Pancreas (tissue), 10 donors: Measurements from ENCODE around the gene LRRC14B. TPM values are rescaled to one million over a fixed set of nuclear protein-coding genes. Genes with fewer than 3 reads are reported as not detected.
"Not testable (repeated sequence)": the region's sequence is repeated elsewhere in the genome, so short reads cannot be mapped to it uniquely, and the experiment has no call there.

Experiments used
- ATAC-seq, 4 donors: fragments of 200-7000 bp; cut with Tn5 transposase; one replicate each; pipeline versions ENCODE4 v1.8.0 to v1.9.1; 2020; ENCODE audit warnings: mild to moderate bottlenecking in 4 of 4, moderate library complexity in 4 of 4
- DNase-seq, 6 donors: peaks; one replicate each; pipeline ENCODE4 v3.0.0-alpha.2; 2020
- FAIRE-seq: peaks from 2 replicates; lab custom pipeline; 2012; peaks lifted over from hg19 to GRCh38; lab: Jason Lieb, UNC
- H3K27ac ChIP-seq, 4 donors: fragments of 200-600 bp; sonication (generic); 1 replicate in 3 of 4; 2 replicates in 1 of 4; pipeline versions ENCODE4 v1.5.0 to v1.8.0; 2020
- H3K27me3 ChIP-seq, 4 donors: fragments of 200-600 bp; one replicate each; pipeline ENCODE4 v1.8.0; 2021
- H3K36me3 ChIP-seq, 3 donors: fragments of 200-600 bp; sonication (generic) in 1 of 3; one replicate each; pipeline versions ENCODE4 v1.5.0 to v1.8.0; 2020 to 2021
- H3K4me1 ChIP-seq, 3 donors: fragments of 200-600 bp; one replicate each; pipeline ENCODE4 v1.8.0; 2021
- H3K4me3 ChIP-seq, 4 donors: fragments of 200-600 bp; sonication (generic) in 2 of 4; one replicate each; pipeline versions ENCODE4 v1.5.0 to v1.8.0; 2020 to 2021
- H3K9me3 ChIP-seq, 4 donors: fragments of 200-600 bp; one replicate each; pipeline ENCODE4 v1.8.0; 2021
- CTCF ChIP-seq, 4 donors: fragments of 200-600 bp; sonication (generic) in 3 of 4; IDR thresholded peaks; one replicate each; pipeline versions ENCODE4 v1.5.0 to v1.8.0; 2021; ENCODE audit warnings: antibody characterized with exemption in 4 of 4
- WGBS, 2 donors: extraction: QIAGEN DNeasy Blood & Tissue Kit; methylation state at CpG; one replicate each; pipeline ENCODE4 v1.1.7; 2013; 5-methylcytosine and 5-hydroxymethylcytosine counted together
- intact Hi-C, 3 donors: fragments of 100-400 bp; cut with DNase I; formaldehyde crosslinking; loops; one replicate each; pipeline versions ENCODE4 v1.11.1 to v1.14.2; 2022
- polyA plus RNA-seq, 2 donors: library from polyadenylated mRNA; stranded (reverse); fragments of 200-250 nt; gene quantifications; one replicate each; pipeline ENCODE4 v1.2.3, GENCODE V29; 2013
- total RNA-seq, 6 donors: library from RNA; stranded (reverse); fragmentation: NEBNext Ultra II Directional in 4 of 6; extraction: Animal tissue kit (Norgen Biotek cat#: 25700) in 4 of 6; gene quantifications; one replicate each; pipeline versions ENCODE4 v1.2.1 to v1.2.4, GENCODE V29; 2021 to 2023
- donor health status: healthy with polysubstance abuse.
- donor health status: DM: no; HTN: no; CAD: no; lungs with moderate emphysema.
- donor health status: DM: no; HTN: no; CAD: no.
- donor health status: control.
- donor health status: control.
- donor health status: Bipolar disorder and iron deficiency.
- donor health status: DM: yes; HTN: yes; CAD: no.
- donor health status: DM: no; HTN: no; CAD: no.
- donor health status: DM: no; HTN: no; CAD: no.
- donor health status: DM: yes; HTN: yes; CAD: no.

Gene LRRC14B
- total and polyA plus RNA-seq, 8 donors, result not detected

DNA sequence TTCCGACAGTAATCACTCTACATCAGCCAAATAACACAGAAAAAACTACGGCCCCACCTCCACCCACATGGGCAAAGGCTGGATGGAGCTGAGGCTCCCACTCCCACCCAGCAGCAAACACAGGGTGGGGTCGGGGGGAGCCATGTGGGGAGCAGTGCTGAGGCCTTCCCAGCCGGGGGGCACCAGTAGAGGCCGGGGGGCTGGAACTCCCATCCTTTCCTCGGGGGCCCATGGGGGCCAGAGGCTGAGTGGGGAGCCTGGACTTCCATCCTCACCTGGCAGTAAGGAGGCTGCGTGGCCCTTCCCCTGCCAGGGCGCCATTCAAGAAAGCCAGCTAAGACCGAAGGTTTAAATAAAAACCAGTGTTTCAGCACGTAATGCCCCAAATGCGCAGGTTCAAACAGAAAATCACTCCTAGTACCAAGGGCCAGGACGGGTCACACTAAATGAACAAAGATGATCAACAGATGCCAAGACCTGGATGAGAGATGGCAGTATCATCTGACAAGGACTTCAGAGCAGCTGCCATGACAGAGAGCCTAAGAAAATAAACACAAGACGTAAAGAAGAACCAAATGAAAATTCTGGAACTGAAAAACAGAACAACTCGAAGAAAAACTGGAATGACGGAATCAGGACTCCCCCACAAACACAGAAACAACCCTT is 17.3 kb downstream of the LRRC14B start:
- Histone ChIP-seq H3K27me3 (no peaks in the 10 kb centered on the region), H3K36me3 (peaks cover 0 to 5% (median 3%) of the 10 kb centered on the region in 3 donors), H3K4me3 (no peak overlapping the region), H3K4me1 (no peaks in the 10 kb centered on the region), H3K27ac (no peak overlapping the region), H3K9me3 (no peaks in the 10 kb centered on the region)
- WGBS, 2 donors, result 88% methylated on average over 15 of the region's 15 CpGs
- no peak for FAIRE-seq
- intact Hi-C loops, result no loop called here
- no peak for ATAC-seq
- TF ChIP-seq CTCF (IDR thresholded peaks at IDR 0.05), result no peak
- no peak for DNase-seq

GRCh38 chr5:213803-214395 is 22.6 kb downstream of the LRRC14B start:
- 92 to 93% methylated on average over 12 of the region's 12 CpGs for WGBS, 2 donors
- H3K36me3 ChIP-seq, result no peaks in the 10 kb centered on the region

GRCh38 chr5:215256-215655 is 24.0 kb downstream of the LRRC14B start:
- H3K9me3 ChIP-seq, DNase-seq, H3K4me3 ChIP-seq, ATAC-seq, intact Hi-C loops, H3K27me3 ChIP-seq, H3K4me1 ChIP-seq, H3K27ac ChIP-seq, FAIRE-seq, H3K36me3 ChIP-seq: not testable (repeated sequence)
- WGBS, 2 donors, result 93 to 100% methylated on average over 1 to 2 of the region's 2 CpGs

More at GRCh38 chr5:213803-214395, 22.6 kb downstream of the LRRC14B start:
- no peak overlapping the region for H3K4me3 ChIP-seq
- FAIRE-seq (no peak), DNase-seq (no peak), ATAC-seq (no peak)
- TF ChIP-seq CTCF (IDR thresholded peaks at IDR 0.05), result no peak
- H3K27ac ChIP-seq, result no peak overlapping the region
- H3K9me3 ChIP-seq, result no peaks in the 10 kb centered on the region
- H3K4me1 ChIP-seq, result no peaks in the 10 kb centered on the region
- intact Hi-C loops, result no loop called here
- H3K27me3 ChIP-seq, result no peaks in the 10 kb centered on the region

GRCh38 chr5:216076-216475 is 24.8 kb downstream of the LRRC14B start:
- WGBS, 2 donors, result 89 to 90% methylated on average over 9 of the region's 10 CpGs
- DNase-seq, H3K36me3 ChIP-seq, H3K27me3 ChIP-seq, FAIRE-seq, H3K4me1 ChIP-seq, H3K9me3 ChIP-seq, H3K27ac ChIP-seq, H3K4me3 ChIP-seq, ATAC-seq, intact Hi-C loops: not testable (repeated sequence)

GRCh38 chr5:217494-218456 is 26.5 kb downstream of the LRRC14B start, which contains the start of the genes CCDC127 and SDHA:
Gene CCDC127 (minus strand): TSS chr5:218153. CDS start chr5:216849, 1,304 bp downstream.
Gene SDHA (plus strand): TSS chr5:218320. CDS start chr5:218356, 36 bp downstream.
- H3K36me3 ChIP-seq, FAIRE-seq, H3K4me1 ChIP-seq, H3K27me3 ChIP-seq, H3K9me3 ChIP-seq, intact Hi-C loops: not testable (repeated sequence)
- Histone ChIP-seq H3K4me3 (peak within 1 kb of the TSS; percentile 98 to 99 (median 98)), H3K27ac (peak within 1 kb of the TSS; percentile 70 to 88 (median 80))
- WGBS, 2 donors, result 1% methylated on average over 74 to 75 of the region's 75 CpGs
- ATAC-seq (peak; percentile 90 to 97 (median 96)), DNase-seq (peak; percentile 94 to 100 (median 98))
